Trophoblast cell (in vitro differentiated cells and primary cell): ENCODE measurements around the gene SRCAP.
A peak's percentile ranks its signal among the peaks of the same experiment; 100 is the strongest.
"Not testable (repeated sequence)": the region's sequence is repeated elsewhere in the genome, so short reads cannot be mapped to it uniquely, and the experiment has no call there.

Experiments
- DNase-seq, 2 donors: peaks; one replicate each; pipeline ENCODE4 v3.0.0-alpha.2; 2016
- H2AFZ ChIP-seq: 2 replicates; pipeline ENCODE4 v1.6.1; 2013; ENCODE audit warnings: low read length, moderate library complexity, mild to moderate bottlenecking; ENCODE audit not compliant: insufficient read depth, poor library complexity
- H2AK5ac ChIP-seq: 2 replicates; pipeline ENCODE4 v1.6.1; 2013; ENCODE audit warnings: mild to moderate bottlenecking, low read length
- H2BK120ac ChIP-seq: 2 replicates; pipeline ENCODE4 v1.6.1; 2013; ENCODE audit warnings: low read length, mild to moderate bottlenecking, moderate library complexity; ENCODE audit not compliant: insufficient read depth, poor library complexity
- H2BK12ac ChIP-seq: 2 replicates; pipeline ENCODE4 v1.6.1; 2013; ENCODE audit warnings: mild to moderate bottlenecking, low read length, moderate library complexity
- H2BK5ac ChIP-seq: 2 replicates; pipeline ENCODE4 v1.6.1; 2013; ENCODE audit warnings: low read length, low read depth, moderate library complexity, mild to moderate bottlenecking; ENCODE audit not compliant: poor library complexity
- H3K14ac ChIP-seq: 2 replicates; pipeline ENCODE4 v1.6.1; 2013; ENCODE audit warnings: mild to moderate bottlenecking, low read length
- H3K18ac ChIP-seq: 2 replicates; pipeline ENCODE4 v1.6.1; 2013; ENCODE audit warnings: mild to moderate bottlenecking, low read length
- H3K23ac ChIP-seq: 2 replicates; pipeline ENCODE4 v1.6.1; 2013; ENCODE audit warnings: low read length
- H3K27ac ChIP-seq: 2 replicates; pipeline ENCODE4 v1.5.1; 2013; ENCODE audit warnings: low read depth, mild to moderate bottlenecking, inconsistent platforms, low read length, moderate library complexity
- H3K27me3 ChIP-seq: 2 replicates; pipeline ENCODE4 v1.6.1; 2013; ENCODE audit warnings: inconsistent platforms, mild to moderate bottlenecking, low read length, moderate library complexity; ENCODE audit not compliant: insufficient read depth
- H3K36me3 ChIP-seq, 2 experiments: 1 replicate in 1 of 2; 2 replicates in 1 of 2; pipeline ENCODE4 v1.6.1; 2013; ENCODE audit warnings: low read length in 2 of 2, mild to moderate bottlenecking in 2 of 2, moderate library complexity in 1 of 2; ENCODE audit not compliant: insufficient read depth in 2 of 2, control insufficient read depth in 1 of 2
- H3K4ac ChIP-seq: 2 replicates; pipeline ENCODE4 v1.6.1; 2013; ENCODE audit warnings: low read depth, mild to moderate bottlenecking, low read length, moderate library complexity
- H3K4me1 ChIP-seq, 2 experiments: 1 replicate in 1 of 2; 2 replicates in 1 of 2; pipeline ENCODE4 v1.6.1; 2013; ENCODE audit warnings: low read length in 2 of 2, mild to moderate bottlenecking in 2 of 2, moderate library complexity in 1 of 2; ENCODE audit not compliant: insufficient read depth in 2 of 2, control insufficient read depth in 1 of 2
- H3K4me2 ChIP-seq: 2 replicates; pipeline ENCODE4 v1.6.1; 2013; ENCODE audit warnings: inconsistent platforms, mild to moderate bottlenecking, low read length, moderate library complexity
- H3K4me3 ChIP-seq: 2 replicates; pipeline ENCODE4 v1.5.1; 2013; ENCODE audit warnings: mild to moderate bottlenecking, low read depth, low read length, inconsistent platforms
- H3K79me1 ChIP-seq: one replicate; pipeline ENCODE4 v1.6.1; 2013; ENCODE audit warnings: low read length
- H3K79me2 ChIP-seq: 2 replicates; pipeline ENCODE4 v1.6.1; 2013; ENCODE audit warnings: low read length, mild to moderate bottlenecking; ENCODE audit not compliant: control insufficient read depth, insufficient read depth, poor library complexity
- H3K9ac ChIP-seq: 2 replicates; pipeline ENCODE4 v1.6.1; 2013; ENCODE audit warnings: mild to moderate bottlenecking, low read length
- H3K9me3 ChIP-seq: 2 replicates; pipeline ENCODE4 v1.6.1; 2013; ENCODE audit warnings: low read depth, mild to moderate bottlenecking, control low read depth, inconsistent platforms, low read length; ENCODE audit not compliant: insufficient read depth
- H4K12ac ChIP-seq: 2 replicates; pipeline ENCODE4 v1.6.1; 2013; ENCODE audit warnings: low read depth, mild to moderate bottlenecking, low read length, moderate library complexity
- H4K8ac ChIP-seq: 2 replicates; pipeline ENCODE4 v1.6.1; 2013; ENCODE audit warnings: low read depth, mild to moderate bottlenecking, low read length, moderate library complexity
- H4K91ac ChIP-seq: one replicate; pipeline ENCODE4 v1.6.1; 2013; ENCODE audit warnings: low read depth, mild to moderate bottlenecking, low read length, moderate library complexity
- WGBS: extraction: QIAGEN DNeasy Blood & Tissue Kit; methylation state at CpG from one replicate; pipeline ENCODE4 v1.1.7; 2013; ENCODE audit warnings: missing lambda C conversion rate; ENCODE audit not compliant: insufficient read length, insufficient coverage; ENCODE audit errors: extremely low coverage; 5-methylcytosine and 5-hydroxymethylcytosine counted together

The SRCAP gene

GRCh38 chr16:30692396-30693064, 6.4 kb upstream of the SRCAP start:
- no peak overlapping the region for H3K18ac ChIP-seq
- H2AK5ac ChIP-seq, result no peak overlapping the region
- DNase-seq, result no peak
- no peak overlapping the region for H3K4me3 ChIP-seq
- H3K14ac ChIP-seq, result no peak overlapping the region
- WGBS, result no CpG with 5 or more reads among the region's 10 CpGs
- H3K23ac ChIP-seq, result no peak overlapping the region
- H3K79me2 ChIP-seq, result no peaks in the 10 kb centered on the region
- H3K4ac ChIP-seq, result no peak overlapping the region
- no peaks in the 10 kb centered on the region for H3K36me3 ChIP-seq
- no peak overlapping the region for H4K8ac ChIP-seq
- H4K12ac ChIP-seq, result no peak overlapping the region
- peaks cover 0 to 4% of the 10 kb centered on the region in 2 experiments for H3K4me1 ChIP-seq
- no peak overlapping the region for H2BK120ac ChIP-seq
- peaks cover 3% of the 10 kb centered on the region for H3K27me3 ChIP-seq
- H3K27ac ChIP-seq, result no peak overlapping the region
- H3K9me3 ChIP-seq, result peaks cover 2% of the 10 kb centered on the region
- no peak overlapping the region for H3K9ac ChIP-seq
- no peaks in the 10 kb centered on the region for H3K79me1 ChIP-seq
- H2BK5ac ChIP-seq, result no peak overlapping the region
- H2BK12ac ChIP-seq, result no peak overlapping the region
- no peak overlapping the region for H4K91ac ChIP-seq
- H2AFZ ChIP-seq, result no peak overlapping the region
- no peak overlapping the region for H3K4me2 ChIP-seq

DNA sequence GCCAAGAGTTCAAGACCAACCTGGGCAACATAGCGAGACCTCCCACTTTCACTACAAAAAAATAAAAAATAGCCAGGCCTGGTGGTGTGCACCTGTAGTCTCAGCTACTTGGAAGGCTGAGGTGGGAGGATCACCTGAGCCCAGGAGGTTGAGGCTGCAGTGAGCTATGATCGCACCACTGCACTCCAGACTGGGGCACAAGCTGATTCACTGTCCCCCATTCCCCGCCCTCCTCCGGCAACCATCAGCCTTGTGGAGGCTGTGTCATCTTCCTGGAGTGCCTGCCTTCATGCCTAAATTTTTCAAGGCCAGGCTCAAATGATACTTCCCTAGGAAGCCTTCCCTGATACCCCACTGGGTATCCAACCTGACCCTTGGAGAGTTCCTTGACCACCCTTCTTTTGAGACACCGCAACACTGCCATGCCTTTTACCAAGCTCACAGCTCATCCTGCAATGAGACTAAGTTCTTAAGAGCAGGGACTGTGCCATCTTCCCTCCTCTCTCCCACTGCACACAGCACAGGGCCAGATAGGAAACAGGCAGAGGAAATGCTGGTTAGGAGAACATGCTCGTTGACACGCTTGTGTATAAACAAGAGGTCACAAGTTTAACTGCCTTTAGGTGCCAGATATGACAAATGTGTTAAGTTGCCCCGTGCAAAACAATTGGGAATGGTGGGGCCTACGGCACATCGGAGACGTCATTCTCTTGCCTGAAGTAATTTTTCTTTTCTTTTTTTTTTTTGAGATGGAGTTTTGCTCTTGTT, 3.9 kb upstream of the SRCAP start:
- Histone ChIP-seq H2BK5ac (no peak overlapping the region), H4K12ac (no peak overlapping the region), H4K91ac (no peak overlapping the region), H4K8ac (no peak overlapping the region), H3K27ac (no peak overlapping the region), H3K23ac (no peak overlapping the region), H3K4me2 (no peak overlapping the region), H3K4me3 (no peak overlapping the region), H3K14ac (no peak overlapping the region), H2AK5ac (no peak overlapping the region), H3K9ac (no peak overlapping the region), H2BK12ac (no peak overlapping the region), H2AFZ (no peak overlapping the region), H3K79me2 (peaks cover 15% of the 10 kb centered on the region), H3K4me1 (peaks cover 0 to 6% of the 10 kb centered on the region in 2 experiments), H3K27me3 (no peaks in the 10 kb centered on the region), H3K36me3 (no peaks in the 10 kb centered on the region), H3K9me3 (peaks cover 2% of the 10 kb centered on the region), H3K18ac (no peak overlapping the region), H3K79me1 (peaks cover 14% of the 10 kb centered on the region), H2BK120ac (no peak overlapping the region), H3K4ac (no peak overlapping the region)
- WGBS, result no CpG with 5 or more reads among the region's 11 CpGs
- DNase-seq, result no peak

DNA sequence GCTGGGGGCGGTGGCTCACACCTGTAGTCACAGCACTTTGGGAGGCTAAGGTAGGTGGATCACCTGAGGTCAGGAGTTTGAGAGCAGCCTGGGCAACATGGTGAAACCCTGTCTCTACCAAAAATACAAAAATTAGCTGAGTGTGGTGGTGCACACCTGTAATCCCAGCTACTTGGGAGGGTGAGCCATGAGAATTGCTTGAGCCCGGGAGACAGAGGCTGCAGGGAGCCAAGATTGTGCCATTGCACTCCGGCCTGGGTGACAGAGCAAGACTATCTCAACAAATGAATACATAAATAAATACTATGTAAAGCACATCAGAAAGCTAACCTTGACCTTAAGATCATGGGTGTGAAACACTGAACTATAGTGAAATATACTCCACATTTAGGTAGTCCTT, 2.3 kb upstream of the SRCAP start:
- not testable (repeated sequence) for H2BK120ac ChIP-seq, H3K18ac ChIP-seq, H2BK5ac ChIP-seq, H2AFZ ChIP-seq, H3K4me1 ChIP-seq, H3K23ac ChIP-seq, H2BK12ac ChIP-seq, H4K12ac ChIP-seq, H3K4ac ChIP-seq, H3K4me3 ChIP-seq, DNase-seq, H3K27me3 ChIP-seq, H2AK5ac ChIP-seq, H4K8ac ChIP-seq, H3K9me3 ChIP-seq, H4K91ac ChIP-seq, H3K9ac ChIP-seq, H3K27ac ChIP-seq, H3K14ac ChIP-seq, H3K4me2 ChIP-seq
- H3K79me2 ChIP-seq, result peaks cover 19% of the 10 kb centered on the region
- WGBS, result no CpG with 5 or more reads among the region's 3 CpGs
- peaks cover 14% of the 10 kb centered on the region for H3K79me1 ChIP-seq
- peaks cover 6 to 10% of the 10 kb centered on the region in 2 experiments for H3K36me3 ChIP-seq

DNA sequence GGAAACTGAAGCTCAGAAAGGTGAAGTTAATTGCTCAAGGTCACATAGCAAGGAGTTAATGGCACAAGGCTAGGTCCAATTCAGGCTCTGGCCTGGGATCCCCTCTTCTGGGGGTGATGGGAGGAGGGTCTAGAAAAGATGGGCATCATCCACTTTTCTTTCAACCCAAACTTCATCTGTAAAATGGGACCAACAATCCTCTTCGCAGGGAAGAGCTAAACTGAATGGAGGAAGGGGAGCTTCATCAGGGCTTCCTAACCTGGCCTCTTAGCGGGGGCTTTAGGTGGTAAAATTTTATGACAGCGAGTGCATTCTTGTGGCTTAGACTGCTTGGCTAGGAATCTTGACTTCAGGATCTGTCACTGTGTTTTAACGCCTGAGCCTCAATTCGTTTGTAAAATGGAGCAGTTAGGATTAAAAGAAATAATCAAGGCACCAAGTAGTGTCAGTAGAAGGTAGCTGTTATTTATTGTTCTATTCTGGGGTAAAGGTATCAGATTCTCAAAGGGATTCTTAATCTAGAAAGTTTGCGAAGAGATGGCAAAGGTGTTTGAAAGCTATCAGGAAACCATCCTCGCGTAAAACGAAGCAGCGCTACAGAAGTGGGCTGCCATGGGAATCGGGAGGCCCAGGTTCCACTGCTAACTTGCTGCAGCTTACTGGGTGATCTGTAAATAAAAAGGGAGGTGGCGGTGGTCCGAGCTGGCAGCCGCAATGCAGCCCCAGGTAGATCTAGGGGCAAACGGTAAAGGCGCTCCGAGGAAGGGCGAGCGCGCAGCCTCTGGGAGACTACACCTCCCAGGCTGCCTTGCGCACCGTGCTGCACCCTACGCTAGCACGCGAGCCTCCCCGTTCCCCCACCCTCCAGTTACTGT, 1.5 kb upstream of the SRCAP start:
- Histone ChIP-seq H3K27me3 (no peaks in the 10 kb centered on the region), H3K23ac (no peak overlapping the region), H4K12ac (peak overlapping the region; percentile 72), H3K4ac (no peak overlapping the region), H3K79me1 (peaks cover 14% of the 10 kb centered on the region), H3K14ac (peak overlapping the region; percentile 34), H3K9ac (peak overlapping the region; percentile 70), H2BK5ac (no peak overlapping the region), H3K9me3 (peaks cover 3% of the 10 kb centered on the region), H4K8ac (peak overlapping the region; percentile 74), H3K4me1 (peaks cover 0 to 9% of the 10 kb centered on the region in 2 experiments), H2BK12ac (no peak overlapping the region), H3K4me2 (peak overlapping the region; percentile 89), H3K36me3 (peaks cover 11 to 16% of the 10 kb centered on the region in 2 experiments), H3K27ac (peak overlapping the region; percentile 50), H3K79me2 (peaks cover 19% of the 10 kb centered on the region), H2AK5ac (no peak overlapping the region), H2BK120ac (no peak overlapping the region), H3K4me3 (peak overlapping the region; percentile 86), H3K18ac (peak overlapping the region; percentile 47), H2AFZ (peak overlapping the region; percentile 67), H4K91ac (no peak overlapping the region)
- no peak for DNase-seq
- WGBS, result no CpG with 5 or more reads among the region's 26 CpGs
